HCT116 (cell line): Measurements from ENCODE around the gene DUSP6. TPM values are rescaled to one million over a fixed set of nuclear protein-coding genes. Genes with fewer than 3 reads are reported as not detected.

ENCODE experiments used
- ATAC-seq: fragments of 200-7000 bp; cut with Tn5 transposase; 2 replicates; pipeline ENCODE4 v1.9.1; 2020; ENCODE audit warnings: mild to moderate bottlenecking, moderate library complexity
- BruUV-seq: library from RNA; stranded (reverse); fragments of 400-500 nt; replicated peaks from 2 replicates; lab custom pipeline; 2021; lab: Mats Ljungman, UMichigan
- CTCF ChIA-PET: fragments of 300-600 bp; sonication (Branson Sonifier 250); formaldehyde crosslinking; loops from one replicate; lab custom pipeline; 2021; ENCODE audit warnings: antibody characterized with exemption; lab: Charles Lee
- POLR2A ChIA-PET: fragments of 300-600, 350-600 bp; sonication (Branson Sonifier 250); formaldehyde crosslinking; loops from one replicate; lab custom pipeline; 2021; ENCODE audit warnings: antibody characterized with exemption; lab: Charles Lee
- RAD21 ChIA-PET, 2 experiments: fragments of 300-600 bp; sonication (Branson Sonifier 250); formaldehyde crosslinking; loops; one replicate each; lab custom pipeline; 2023; ENCODE audit warnings: low total read pairs in 2 of 2; ENCODE audit not compliant: uncharacterized antibody in 2 of 2, unreplicated experiment in 2 of 2, low non-redundant PET in 1 of 2; lab: Charles Lee
- DNase-seq: peaks from one replicate; pipeline ENCODE4 v3.0.0-alpha.2; 2010; ENCODE audit warnings: low read depth, low spot score
- H2AFZ ChIP-seq: fragments of 200-600 bp; shearing (Covaris generic), sonication (generic); 2 replicates; pipeline ENCODE4 v1.6.1; 2017; ENCODE audit warnings: low read depth, mixed run types, mixed read lengths, antibody characterized with exemption, low read length; ENCODE audit not compliant: poor library complexity, severe bottlenecking
- H3K27ac ChIP-seq: 2 replicates; pipeline ENCODE4 v1.5.1; 2012; ENCODE audit warnings: low read depth, low read length
- H3K27me3 ChIP-seq: fragments of 200-600 bp; sonication (generic); 2 replicates; pipeline ENCODE4 v1.6.1; 2016; ENCODE audit warnings: mixed run types, low read length, mixed read lengths; ENCODE audit not compliant: insufficient read depth
- H3K36me3 ChIP-seq, 2 experiments: fragments of 200-500 bp in 1 of 2; fragments of 200-600 bp in 1 of 2; sonication (Bioruptor generic) in 1 of 2; sonication (generic) in 1 of 2; 2 replicates each; pipeline versions ENCODE4 v1.5.1 to v1.6.1; 2014 to 2016; ENCODE audit warnings: low read length in 2 of 2, inconsistent platforms in 1 of 2, mixed read lengths in 1 of 2, mixed run types in 1 of 2; ENCODE audit not compliant: insufficient read depth in 2 of 2, control insufficient read depth in 1 of 2
- H3K4me1 ChIP-seq, 2 experiments: fragments of 200-600 bp in 1 of 2; sonication (generic) in 1 of 2; 2 replicates each; pipeline versions ENCODE4 v1.5.1 to v1.6.1; 2012 to 2017; ENCODE audit warnings: low read length in 2 of 2, inconsistent platforms in 1 of 2, mild to moderate bottlenecking in 1 of 2, mixed read lengths in 1 of 2, mixed run types in 1 of 2, moderate library complexity in 1 of 2; ENCODE audit not compliant: insufficient read depth in 2 of 2, control insufficient read depth in 1 of 2
- H3K4me2 ChIP-seq: fragments of 200-600 bp; sonication (generic); 2 replicates; pipeline ENCODE4 v1.6.1; 2017; ENCODE audit warnings: mixed run types, low read length, mixed read lengths
- H3K4me3 ChIP-seq, 2 experiments: fragments of 200-600 bp in 1 of 2; sonication (generic) in 1 of 2; replicated peaks in 1 of 2; 2 replicates each; pipeline ENCODE4 v1.5.1; 2011 to 2016; ENCODE audit warnings: low read length in 2 of 2, control low read depth in 1 of 2, low read depth in 1 of 2, mild to moderate bottlenecking in 1 of 2, mixed read lengths in 1 of 2, mixed run types in 1 of 2
- H3K79me2 ChIP-seq: fragments of 200-600 bp; sonication (generic); 2 replicates; pipeline ENCODE4 v1.6.1; 2017; ENCODE audit warnings: mild to moderate bottlenecking, mixed run types, low read length, moderate library complexity, mixed read lengths; ENCODE audit not compliant: insufficient read depth
- H3K9ac ChIP-seq: fragments of 200-600 bp; sonication (generic); 2 replicates; pipeline ENCODE4 v1.6.1; 2016; ENCODE audit warnings: low read length, mixed read lengths
- H3K9me2 ChIP-seq: fragments of 200-600 bp; sonication (generic), shearing (Covaris generic); 2 replicates; pipeline ENCODE4 v1.6.1; 2017; ENCODE audit warnings: mixed run types, mild to moderate bottlenecking, moderate library complexity; ENCODE audit not compliant: insufficient read depth
- H3K9me3 ChIP-seq, 2 experiments: fragments of 200-500 bp in 1 of 2; fragments of 200-600 bp in 1 of 2; sonication (Bioruptor generic) in 1 of 2; sonication (generic) in 1 of 2; 2 replicates each; pipeline ENCODE4 v1.6.1; 2014 to 2017; ENCODE audit warnings: low read length in 2 of 2, mixed read lengths in 2 of 2, inconsistent platforms in 1 of 2, low read depth in 1 of 2, mild to moderate bottlenecking in 1 of 2, mixed run types in 1 of 2, moderate library complexity in 1 of 2; ENCODE audit not compliant: control insufficient read depth in 1 of 2, insufficient read depth in 1 of 2
- H4K20me1 ChIP-seq: fragments of 200-600 bp; sonication (generic), shearing (Covaris generic); 2 replicates; pipeline ENCODE4 v1.6.1; 2017; ENCODE audit warnings: mixed run types, mild to moderate bottlenecking, moderate library complexity; ENCODE audit not compliant: insufficient read depth
- CBX3 ChIP-seq: IDR thresholded peaks from 2 replicates; pipeline ENCODE4 v1.6.1; 2012; ENCODE audit warnings: low read depth
- CEBPB ChIP-seq: IDR thresholded peaks from 2 replicates; pipeline ENCODE4 v1.6.1; 2012; ENCODE audit warnings: low read depth
- CTCF ChIP-seq, 3 experiments: fragments of 200-600 bp in 1 of 3; sonication (generic) in 1 of 3; IDR thresholded peaks in 2 of 3; conservative IDR thresholded peaks in 1 of 3; 2 replicates each; pipeline ENCODE4 v1.5.1; 2012 to 2017; ENCODE audit warnings: low read depth in 2 of 3, low read length in 2 of 3, antibody characterized with exemption in 1 of 3, borderline replicate concordance in 1 of 3, control low read depth in 1 of 3, mild to moderate bottlenecking in 1 of 3, mixed read lengths in 1 of 3, mixed run types in 1 of 3, moderate library complexity in 1 of 3; ENCODE audit not compliant: insufficient read depth in 1 of 3
- EGR1 ChIP-seq: IDR thresholded peaks from 2 replicates; pipeline ENCODE4 v1.6.1; 2012; ENCODE audit warnings: low read depth
- ELF1 ChIP-seq: IDR thresholded peaks from 2 replicates; pipeline ENCODE4 v1.6.1; 2012; ENCODE audit warnings: low read depth, borderline replicate concordance
- JUND ChIP-seq: IDR thresholded peaks from 2 replicates; pipeline ENCODE4 v1.6.1; 2012
- POLR2A ChIP-seq: IDR thresholded peaks from 2 replicates; pipeline ENCODE4 v1.7.0; 2011; ENCODE audit warnings: borderline replicate concordance; ENCODE audit not compliant: insufficient read depth, insufficient read length; ENCODE audit errors: extremely low read depth
- RAD21 ChIP-seq: IDR thresholded peaks from 2 replicates; pipeline ENCODE4 v1.6.1; 2012; ENCODE audit warnings: low read depth, mild to moderate bottlenecking
- SIN3A ChIP-seq: IDR thresholded peaks from 2 replicates; pipeline ENCODE4 v1.6.1; 2012; ENCODE audit warnings: low read depth
- SRF ChIP-seq: IDR thresholded peaks from 2 replicates; pipeline ENCODE4 v1.6.1; 2012; ENCODE audit warnings: low read depth
- TCF7L2 ChIP-seq: IDR thresholded peaks from 2 replicates; pipeline ENCODE4 v1.7.0; 2011; ENCODE audit warnings: borderline replicate concordance, inconsistent platforms; ENCODE audit not compliant: insufficient read depth, insufficient read length; ENCODE audit errors: extremely low read depth
- YY1 ChIP-seq: IDR thresholded peaks from 2 replicates; pipeline ENCODE4 v1.6.1; 2011; ENCODE audit warnings: low read length, low read depth, moderate library complexity, mild to moderate bottlenecking; ENCODE audit not compliant: insufficient replicate concordance; ENCODE audit errors: extremely low read depth
- ZNF274 ChIP-seq: fragments of 200-500 bp; sonication (Bioruptor generic); IDR thresholded peaks from 2 replicates; pipeline ENCODE4 v1.6.1; 2014; ENCODE audit warnings: mild to moderate bottlenecking, low read depth, low read length, inconsistent platforms
- intact Hi-C: fragments of 100-400 bp; cut with micrococcal nuclease; formaldehyde crosslinking; loops from 2 replicates; pipeline ENCODE4 v1.10.0; 2022
- total RNA-seq: library from RNA; stranded (reverse); gene quantifications from one replicate; pipeline ENCODE4 v1.2.1, GENCODE V29; 2021; ENCODE audit not compliant: unreplicated experiment
- TF ChIP-seq, protein P1 (sequence below): IDR thresholded peaks from 2 replicates; pipeline ENCODE4 v1.6.1; 2012

Gene DUSP6
- total RNA-seq, 1 experiment from 2014 or later = 219 TPM

DNA sequence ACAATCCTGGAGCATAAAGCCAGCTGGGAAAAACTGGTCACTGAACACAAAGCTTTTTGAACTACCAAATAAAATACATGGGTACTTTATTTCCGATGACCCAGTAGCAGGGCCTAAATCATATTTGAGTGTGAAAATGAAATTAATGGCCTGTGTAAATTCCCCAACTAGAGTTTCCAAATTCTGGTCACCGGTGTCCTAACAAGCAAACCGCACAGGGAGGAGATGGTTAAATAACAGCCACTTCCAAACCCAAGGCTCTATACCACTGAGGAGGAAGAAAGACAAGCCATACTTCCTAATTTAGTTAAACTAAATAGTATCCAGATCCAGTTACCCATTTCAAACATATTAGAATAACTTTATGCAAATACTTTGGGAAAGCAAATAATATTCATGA, 40.1 kb upstream of the DUSP6 start:
- no peak for TF ChIP-seq POLR2A
- TF ChIP-seq, protein P1, sequence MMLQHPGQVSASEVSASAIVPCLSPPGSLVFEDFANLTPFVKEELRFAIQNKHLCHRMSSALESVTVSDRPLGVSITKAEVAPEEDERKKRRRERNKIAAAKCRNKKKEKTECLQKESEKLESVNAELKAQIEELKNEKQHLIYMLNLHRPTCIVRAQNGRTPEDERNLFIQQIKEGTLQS = no peak
- no peak for TF ChIP-seq JUND
- no peak for TF ChIP-seq ELF1
- no peak for TF ChIP-seq SRF
- no peak for TF ChIP-seq ZNF274
- no peak for TF ChIP-seq SIN3A
- TF ChIP-seq CBX3 = no peak
- no peak for TF ChIP-seq YY1
- no peak for TF ChIP-seq CEBPB
- no peak for TF ChIP-seq TCF7L2
- TF ChIP-seq CTCF (IDR thresholded peaks at IDR 0.05 in 2 of 3, conservative IDR thresholded peaks at IDR 0.05 in 1 of 3; ENCODE audit: borderline replicate concordance in 1 of 3, insufficient read depth in 1 of 3, low read depth in 2 of 3, low read length in 2 of 3) = no peak
- no peak for TF ChIP-seq EGR1
- TF ChIP-seq RAD21 = no peak
- POLR2A ChIA-PET = no interaction called here
- Histone ChIP-seq H4K20me1 (no peaks in the 10 kb centered on the region), H3K4me1 (peaks cover 0 to 3% of the 10 kb centered on the region in 2 experiments; a peak in 1 of 4 replicates), H3K9me3 (no peaks in the 10 kb centered on the region), H3K27ac (no peak overlapping the region), H3K36me3 (no peaks in the 10 kb centered on the region), H3K4me3 (no peak overlapping the region), H3K9ac (no peak overlapping the region), H3K79me2 (no peaks in the 10 kb centered on the region), H2AFZ (no peak overlapping the region), H3K9me2 (no peaks in the 10 kb centered on the region), H3K27me3 (no peaks in the 10 kb centered on the region), H3K4me2 (no peak overlapping the region)
- intact Hi-C loops = no loop called here
- RAD21 ChIA-PET = no interaction called here
- no TSS peak for BruUV-seq
- no peak for DNase-seq
- ATAC-seq = no peak
- CTCF ChIA-PET = no interaction called here
